Measurements from ENCODE around the gene SGIP1. TPM values are rescaled to one million over a fixed set of nuclear protein-coding genes. Genes with fewer than 3 reads are reported as not detected.
A peak's percentile ranks its signal among the peaks of the same experiment; 100 is the strongest.

The SGIP1 gene
- total RNA-seq, 2 donors from 2014 or later = 0.59 to 38.4 TPM

Small RNAs within 50 kb of the gene (microRNA-seq; reads per million reads assigned to microRNA genes)
- 2.3 reads per million, percentile 32 among the genes with 10 or more reads in this experiment for gene MIR3117

Small RNAs within 50 kb of the gene (small RNA-seq; reads per million reads assigned to genes)
- 0.37 to 0.91 reads per million in 2 donors for gene MIR3117

Other genes starting within 250 kb of the SGIP1 start
- gene DYNLT5, start 218.3 kb downstream of the SGIP1 start, total RNA-seq = 1 to 10 TPM in 1 of 2 donors, not detected in 1; 1.2 TPM

Data from prostate gland (tissue), 2 donors.